Measurements from ENCODE around the gene ALKBH3.
A peak's percentile ranks its signal among the peaks of the same experiment; 100 is the strongest.

The ALKBH3 gene

DNA sequence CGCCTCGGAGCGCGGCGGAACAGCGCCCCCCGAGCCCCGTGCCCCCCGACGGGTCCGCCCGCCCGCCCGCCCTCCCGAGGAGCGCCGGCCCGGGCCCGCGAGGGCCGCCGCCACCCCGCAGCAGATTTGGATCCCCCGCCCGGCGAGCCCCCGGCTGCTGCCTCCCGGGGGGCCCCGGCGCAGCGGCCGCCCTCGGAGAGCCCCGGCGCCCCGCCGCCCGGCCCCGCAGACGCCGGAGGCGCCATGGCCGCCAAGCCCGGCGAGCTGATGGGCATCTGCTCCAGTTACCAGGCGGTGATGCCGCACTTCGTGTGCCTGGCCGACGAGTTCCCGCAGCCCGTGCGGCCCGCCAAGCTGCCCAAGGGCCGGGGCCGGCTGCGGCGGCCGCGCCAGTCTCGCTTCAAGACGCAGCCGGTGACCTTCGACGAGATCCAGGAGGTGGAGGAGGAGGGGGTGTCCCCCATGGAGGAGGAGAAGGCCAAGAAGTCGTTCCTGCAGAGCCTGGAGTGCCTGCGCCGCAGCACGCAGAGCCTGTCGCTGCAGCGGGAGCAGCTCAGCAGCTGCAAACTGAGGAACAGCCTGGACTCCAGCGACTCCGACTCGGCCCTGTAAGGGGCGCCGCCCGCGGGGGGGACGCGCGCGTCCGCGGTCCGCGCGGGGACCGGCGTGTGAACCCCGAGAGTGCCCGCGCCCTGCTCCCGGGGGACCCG lies 62.2 kb downstream of the ALKBH3 start:
- no peak for DNase-seq

DNA sequence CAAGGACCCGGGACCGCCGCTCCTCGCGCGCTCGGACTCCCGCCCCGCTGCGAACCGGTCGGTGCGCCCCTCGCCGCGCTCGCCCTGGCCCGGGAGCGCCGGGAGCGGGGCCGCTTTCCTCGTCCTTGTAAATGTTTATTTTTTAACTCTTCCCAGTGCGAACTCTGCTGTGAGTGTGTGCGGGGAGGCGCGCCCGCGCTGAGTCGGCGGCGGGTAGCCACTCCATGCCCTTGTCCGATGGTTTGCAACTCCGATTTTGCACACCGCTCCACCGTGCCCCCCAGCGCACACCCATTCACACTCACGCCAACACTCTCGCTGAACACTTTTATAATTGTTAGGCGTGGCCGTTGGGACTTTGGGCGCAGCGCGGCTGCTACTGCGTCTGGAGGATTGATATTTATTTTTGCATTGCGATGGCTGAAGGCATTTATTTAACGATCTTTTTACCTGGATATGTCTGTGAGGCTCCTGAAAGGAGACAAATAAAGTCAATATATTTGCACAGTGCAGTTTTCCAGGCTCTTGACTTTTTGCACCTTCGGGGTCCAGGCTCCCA lies 62.8 kb downstream of the ALKBH3 start:
- no peak for DNase-seq

DNA sequence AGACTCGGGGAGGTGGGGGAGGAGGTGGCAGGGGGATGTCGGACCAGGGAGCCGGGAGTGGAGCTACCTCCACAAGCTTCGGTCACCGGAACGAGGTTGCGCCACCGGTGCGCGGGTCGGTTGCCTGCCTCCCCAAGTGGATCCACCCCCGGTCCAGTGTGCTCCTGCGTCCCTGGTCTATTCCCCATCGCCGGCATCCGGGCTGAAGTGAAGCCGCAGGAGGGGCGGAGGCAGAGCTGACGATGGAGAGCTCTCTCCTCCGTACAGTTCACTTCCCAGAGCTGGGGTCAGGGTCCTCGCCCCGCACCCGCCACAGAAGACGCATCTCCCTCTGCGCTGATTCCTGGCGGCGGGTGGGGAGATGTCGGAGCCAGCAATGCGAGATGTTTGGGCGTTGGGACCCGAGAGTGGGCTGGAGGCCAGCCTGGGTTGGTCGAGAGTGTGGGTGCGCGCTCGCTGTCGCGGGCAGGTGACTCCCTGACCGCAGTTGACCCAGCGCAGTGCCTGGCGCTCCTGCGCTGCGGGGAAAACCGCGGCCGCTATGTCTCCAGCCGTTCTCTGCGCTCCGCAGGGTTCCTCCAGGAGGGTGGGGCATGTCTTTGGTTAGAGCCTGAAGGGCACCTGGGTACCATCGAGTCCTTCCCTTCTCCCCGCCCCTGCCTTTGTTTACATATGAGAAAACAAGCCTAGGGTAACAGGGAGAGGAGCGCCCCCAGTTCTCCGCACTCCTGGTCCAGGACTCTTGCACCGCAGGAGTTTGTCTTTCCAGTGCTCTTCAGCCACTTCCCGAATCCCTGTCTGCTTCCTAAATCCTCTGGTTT lies 63.5 kb downstream of the ALKBH3 start:
- no peak for DNase-seq

DNA sequence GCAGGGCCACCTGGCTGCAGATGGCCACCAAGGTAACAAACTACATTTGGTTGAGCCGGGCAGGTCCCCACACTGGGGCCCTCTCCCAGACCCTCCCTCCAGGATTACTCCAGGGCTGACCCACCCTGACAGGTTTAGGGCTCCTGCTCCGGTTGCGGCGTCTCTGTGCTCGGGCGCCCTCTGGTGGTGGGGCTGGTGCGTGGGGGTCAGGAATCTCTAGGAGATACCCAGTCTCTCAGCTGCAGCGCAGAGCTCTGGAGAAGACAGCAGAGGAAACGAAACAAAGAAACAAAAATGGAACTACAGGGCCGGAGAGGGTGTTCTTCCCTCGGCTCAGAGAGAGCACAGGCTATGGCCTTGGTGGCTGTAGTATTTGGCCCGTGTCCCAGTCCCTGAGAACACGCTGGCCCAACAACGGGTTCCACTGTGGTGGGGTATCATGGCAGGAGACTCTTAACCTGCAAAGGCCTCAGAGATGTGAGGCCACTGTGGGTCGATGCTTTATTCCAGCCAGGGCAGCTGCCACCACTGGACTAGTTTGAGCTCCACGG lies 64.2 kb downstream of the ALKBH3 start:
- peak; percentile 41 for DNase-seq

DNA sequence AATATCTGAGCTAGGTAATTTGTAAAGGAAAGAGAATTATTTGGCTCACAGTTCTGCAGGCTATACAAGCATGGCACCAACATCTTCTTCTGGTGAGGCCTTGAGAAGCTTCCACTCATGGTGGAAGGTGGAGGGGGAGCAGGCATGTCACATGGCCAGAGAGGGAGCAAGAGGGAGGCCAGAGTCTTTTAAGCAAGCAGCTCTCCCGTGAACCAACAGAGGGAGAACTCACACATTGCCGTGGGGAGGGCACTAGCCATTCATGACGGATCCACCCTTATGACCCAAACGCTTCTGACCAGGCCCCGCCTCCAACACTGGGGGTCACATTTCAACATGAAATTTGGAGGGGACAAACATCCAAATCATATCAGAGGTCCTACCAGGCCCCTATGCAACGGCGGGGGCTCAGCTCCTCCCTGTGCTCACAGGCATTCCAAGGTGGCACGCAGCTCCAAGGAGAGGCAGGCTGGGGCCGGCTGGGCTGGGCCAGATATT lies 66.4 kb downstream of the ALKBH3 start:
- no peak for DNase-seq

DNA sequence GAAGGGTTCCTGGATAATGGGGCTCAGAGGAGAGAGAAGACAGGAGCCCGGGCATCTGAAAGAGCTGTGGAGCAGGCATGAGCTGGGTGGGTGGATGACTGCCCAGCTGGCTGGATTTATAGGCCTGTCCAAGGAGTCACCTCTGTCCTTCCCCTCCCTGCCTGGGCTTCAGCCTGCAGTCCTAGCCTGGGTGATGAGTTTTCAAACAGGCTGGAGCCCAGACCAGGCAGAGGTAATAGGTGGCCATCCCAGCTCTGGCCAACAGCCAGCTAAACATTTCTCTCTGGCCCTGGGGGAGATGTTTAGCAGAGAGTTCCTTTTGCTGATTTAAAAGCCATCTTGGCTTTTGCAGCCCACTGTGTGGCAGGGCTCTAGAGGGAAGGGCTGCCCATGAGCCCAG lies 67.2 kb downstream of the ALKBH3 start:
- DNase-seq, result no peak

DNA sequence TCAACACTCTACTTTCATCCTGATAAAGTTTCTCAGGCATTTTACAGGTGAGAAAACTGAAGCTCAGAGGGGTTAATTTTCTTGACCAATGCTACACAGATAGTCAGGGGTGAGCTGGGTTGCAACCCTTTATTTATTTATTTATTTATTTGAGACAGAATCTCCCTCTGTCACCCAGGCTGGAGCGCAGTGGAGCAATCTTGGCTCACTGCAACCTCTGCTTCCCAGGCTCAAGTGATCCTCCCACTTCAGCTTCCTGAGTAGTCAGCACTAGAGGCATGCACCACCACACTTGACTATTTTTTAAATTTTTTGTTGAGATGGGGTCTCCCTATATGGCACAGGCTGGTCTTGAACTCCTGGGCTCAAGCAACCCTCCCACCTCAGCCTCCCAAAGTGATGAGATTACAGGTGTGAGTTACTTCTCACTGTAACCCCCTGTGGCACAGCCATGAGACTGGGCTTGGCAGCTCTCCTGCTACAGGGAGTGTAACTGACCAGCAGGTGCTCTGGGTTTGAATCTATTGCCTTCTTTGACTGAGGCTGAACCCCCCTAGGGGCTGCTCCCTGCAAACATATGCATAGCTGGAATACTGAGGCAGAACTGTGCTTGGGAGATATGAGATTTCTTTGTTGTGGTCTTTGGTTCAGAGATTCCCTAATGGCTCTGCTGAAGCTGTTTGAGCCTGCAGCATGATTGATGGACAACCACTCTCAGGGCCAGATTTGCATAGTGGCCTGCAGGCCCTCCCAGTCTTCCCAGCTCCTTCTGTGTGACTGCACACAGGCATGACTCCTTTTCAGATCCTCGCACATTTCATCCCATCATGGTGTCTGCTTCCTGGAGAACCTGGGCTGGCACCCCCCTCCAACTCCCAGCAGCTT lies 68.0 kb downstream of the ALKBH3 start:
- no peak for DNase-seq

DNA sequence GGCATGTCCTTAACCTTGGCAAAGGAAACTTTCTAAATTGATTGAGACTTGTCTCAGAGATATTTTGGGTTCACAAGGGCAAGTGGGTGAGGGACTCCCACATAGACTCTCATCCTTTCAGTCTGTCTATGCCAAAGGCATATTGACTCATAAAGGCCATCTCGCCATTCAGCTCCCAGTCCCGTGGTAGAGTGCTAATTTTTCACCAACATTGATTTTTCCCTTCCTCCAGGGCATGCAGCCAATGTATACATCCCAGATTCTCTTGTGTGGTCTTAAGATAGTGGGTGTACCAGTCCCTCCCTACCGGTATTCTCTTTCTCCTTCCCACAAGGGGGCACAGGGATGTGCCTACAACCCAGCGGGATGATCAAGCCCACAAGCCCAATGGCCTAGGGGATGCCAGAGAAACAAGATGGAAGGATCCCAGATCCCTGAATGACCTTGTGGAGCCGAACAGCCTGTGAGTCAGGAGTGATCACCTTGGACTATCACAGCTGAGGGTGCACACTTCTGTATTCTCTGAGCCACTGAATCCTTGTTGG lies 69.8 kb downstream of the ALKBH3 start:
- DNase-seq, result no peak

DNA sequence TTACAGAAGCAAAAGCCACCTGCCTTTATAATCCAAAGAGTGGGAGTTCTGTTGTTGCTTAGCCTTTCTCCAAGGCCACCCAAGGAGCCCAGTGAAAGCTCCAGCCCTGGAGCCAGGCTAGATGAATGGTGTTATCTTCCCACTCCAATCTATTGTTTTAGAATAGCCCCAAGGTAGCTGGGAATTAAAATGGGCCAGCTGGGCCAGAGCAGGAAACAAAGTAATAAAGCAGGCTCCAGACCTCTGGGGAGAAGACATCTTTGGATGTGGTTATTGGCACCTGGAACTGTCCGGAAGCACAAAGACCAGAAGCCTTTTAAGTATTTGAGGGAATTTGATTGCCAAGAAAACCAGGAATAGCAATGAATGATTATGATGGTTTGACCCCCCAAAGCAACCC lies 70.6 kb downstream of the ALKBH3 start:
- no peak for DNase-seq

DNA sequence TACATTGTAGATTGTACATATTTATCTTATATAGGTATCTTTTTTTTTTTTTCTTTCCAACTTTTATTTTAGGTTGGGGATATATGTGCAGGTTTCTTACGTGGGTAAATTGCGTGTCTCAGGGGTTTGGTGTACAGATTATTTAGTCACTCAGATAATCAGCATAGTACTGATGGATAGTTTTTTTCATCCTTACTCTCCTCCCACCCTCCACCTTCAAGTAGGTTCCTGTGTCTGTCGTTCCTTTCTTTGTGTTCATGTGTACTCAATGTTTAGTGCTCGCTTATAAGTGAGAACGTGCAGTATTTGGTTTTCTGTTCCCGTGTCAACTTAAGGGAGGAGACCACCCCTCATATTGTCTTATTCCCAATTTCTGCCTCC lies 71.4 kb downstream of the ALKBH3 start:
- no peak for DNase-seq

DNA sequence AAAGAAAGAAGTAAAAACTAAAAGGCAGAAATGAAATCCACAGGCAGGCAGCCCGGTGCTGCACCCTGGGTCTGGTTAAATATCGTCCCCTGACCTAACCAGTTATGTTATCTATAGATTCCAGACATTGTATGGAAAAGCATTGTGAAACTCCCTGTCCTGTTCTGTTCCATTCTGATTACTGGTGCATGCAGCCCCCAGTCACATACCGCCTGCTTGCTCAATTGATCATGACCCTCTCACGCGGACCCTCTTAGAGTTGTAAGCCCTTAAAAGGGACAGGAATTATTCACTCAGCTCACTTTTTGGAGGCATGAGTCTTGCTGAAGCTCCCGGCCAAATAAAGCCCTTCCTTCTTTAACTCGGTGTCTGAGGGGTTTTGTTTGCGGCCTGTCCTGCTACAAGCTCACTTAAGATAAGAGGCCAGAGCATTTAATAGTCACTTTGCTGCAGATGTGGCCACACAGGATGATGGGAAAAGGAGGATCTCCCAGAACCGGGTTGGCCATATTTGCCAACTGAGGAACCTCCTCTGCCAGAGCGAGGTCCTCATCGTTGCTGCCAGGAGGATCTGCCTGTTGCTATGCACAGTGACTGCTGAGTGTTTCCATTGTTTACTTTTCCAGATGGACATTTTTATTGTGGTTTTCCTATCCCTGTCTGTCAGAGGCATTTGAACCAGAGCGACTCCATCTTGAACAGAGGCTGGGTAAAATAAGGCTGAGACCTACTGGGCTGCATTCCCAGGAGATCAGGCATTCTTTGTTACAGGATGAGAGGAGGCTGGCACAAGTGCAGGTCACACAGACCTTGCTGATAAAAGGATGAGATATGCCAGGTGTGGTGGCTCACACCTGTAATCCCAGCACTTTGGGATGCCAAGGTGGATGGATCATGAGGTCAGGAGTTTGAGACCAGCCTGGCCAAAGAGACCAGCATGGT lies 72.0 kb downstream of the ALKBH3 start:
- no peak for DNase-seq

DNA sequence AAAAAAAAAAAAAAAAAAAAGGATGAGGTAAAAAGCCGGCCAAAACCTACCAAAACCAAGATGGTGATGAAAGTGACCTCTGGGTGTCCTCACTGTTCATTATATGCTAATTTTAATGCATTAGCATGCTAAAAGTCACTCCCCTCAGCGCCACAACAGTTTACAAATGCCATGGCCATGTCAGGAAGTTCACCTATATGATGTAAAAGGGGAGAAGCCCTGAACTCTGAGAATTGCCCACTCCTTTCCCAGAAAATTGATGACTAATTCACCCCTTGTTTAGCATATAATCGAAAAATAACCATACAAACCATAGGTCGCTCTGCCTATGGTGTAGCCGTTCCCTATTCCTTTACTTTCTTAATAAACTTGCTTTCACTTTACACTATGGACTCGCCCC lies 72.9 kb downstream of the ALKBH3 start:
- no peak for DNase-seq

DNA sequence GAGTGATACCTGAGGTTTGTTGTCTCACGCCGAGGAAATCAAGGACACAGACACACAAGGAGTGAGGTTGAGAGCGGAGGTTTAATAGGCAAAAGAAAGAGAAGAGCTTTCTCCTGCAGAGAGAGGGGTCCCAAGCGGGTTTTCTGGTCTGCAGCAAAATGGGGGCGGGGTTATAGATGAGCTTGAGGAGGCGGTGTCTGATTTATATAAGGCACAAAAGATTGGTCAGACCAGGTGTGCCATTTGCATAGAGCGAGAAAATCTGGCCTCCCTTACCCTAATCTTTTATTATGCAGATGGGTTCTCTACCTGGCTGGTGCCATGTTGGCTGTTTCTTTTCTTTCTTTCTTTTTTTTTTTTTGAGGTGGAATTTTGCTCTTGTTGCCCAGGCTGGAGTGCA lies 73.6 kb downstream of the ALKBH3 start:
- DNase-seq, result no peak

DNA sequence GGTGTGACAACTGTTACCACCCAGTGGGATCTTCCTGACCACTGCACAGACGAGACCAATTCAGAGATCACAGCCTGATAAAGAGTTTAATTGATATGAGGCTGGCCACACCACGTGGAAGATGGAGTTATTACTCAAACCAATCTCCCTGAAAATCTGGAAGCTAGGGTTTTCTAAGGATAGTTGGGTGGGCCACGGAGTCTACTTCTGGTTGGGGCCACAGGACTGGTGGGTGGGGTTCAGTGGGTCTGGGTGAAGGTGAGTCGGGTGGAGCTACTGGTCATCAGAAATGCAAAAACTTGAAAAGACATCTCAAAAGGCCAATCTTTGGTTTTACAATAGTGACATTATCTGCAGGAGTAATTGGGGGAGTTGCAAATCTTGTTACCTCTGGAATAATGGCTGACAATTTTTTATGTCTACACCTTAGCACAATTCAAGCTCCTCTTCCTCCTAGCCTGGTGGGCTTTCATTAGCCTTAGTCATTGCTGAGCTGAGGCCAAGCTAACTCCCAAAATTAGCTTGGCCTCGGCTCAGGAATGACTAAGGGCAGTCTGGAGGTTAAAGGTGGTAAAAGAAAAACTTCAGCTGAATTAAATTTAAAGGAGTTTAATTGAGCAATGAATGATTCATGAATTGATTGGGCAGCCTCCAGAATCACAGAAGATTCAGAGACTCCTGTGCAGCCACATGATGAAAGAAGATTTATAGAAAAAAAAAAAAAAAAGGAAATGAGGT lies 74.9 kb downstream of the ALKBH3 start:
- no peak for DNase-seq

DNA sequence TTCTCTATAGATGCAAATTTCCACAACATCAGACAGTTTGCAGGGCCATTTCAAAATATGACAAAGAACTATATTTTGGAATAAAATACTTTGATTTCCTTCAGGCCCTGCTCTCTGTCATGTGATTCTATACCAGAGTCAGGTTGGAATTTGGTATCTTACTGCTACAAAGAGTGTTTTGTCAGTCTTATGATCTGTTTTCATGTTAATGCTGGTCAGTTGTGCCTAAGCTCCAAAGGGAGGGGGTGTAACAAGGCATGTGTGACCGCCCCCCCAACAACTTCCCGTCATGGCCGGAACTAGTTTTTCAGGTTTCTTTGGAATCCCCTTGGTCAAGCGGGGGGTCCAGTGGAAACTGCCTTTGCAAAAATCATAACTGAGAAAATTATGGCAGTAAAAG lies 76.9 kb downstream of the ALKBH3 start:
- no peak for DNase-seq

DNA sequence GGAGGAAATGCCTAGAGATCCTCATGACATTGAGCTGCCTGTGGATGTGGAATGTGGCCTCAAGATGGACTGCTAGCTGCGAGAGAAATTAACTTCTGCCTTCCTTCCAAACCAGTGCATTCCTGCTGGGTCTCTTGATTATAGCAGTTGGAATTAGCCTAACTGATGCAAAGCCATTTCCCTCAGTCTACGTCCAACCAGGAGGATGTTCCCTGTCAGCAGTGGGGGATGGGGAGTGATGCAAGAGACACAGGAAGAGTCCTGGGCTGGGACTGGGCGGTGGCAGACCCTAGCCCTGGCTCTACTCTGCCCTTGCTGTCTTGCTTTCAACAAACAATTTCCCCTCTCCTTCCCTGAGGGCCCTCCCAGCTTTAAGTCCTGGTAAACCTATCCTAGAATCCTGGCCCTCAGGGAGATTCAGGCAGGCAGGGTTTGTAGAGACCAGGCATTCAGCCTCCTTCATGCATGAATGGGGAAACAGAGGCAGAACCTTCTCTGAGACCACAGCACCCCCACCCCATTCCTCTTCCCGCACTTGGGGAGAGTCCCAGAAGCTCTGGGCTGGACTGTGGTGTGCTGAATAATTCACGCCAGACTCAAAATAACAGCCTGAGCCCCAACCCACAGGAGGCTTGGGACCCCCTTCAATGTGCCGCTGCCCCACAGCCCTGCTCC lies 78.8 kb downstream of the ALKBH3 start:
- no peak for DNase-seq

DNA sequence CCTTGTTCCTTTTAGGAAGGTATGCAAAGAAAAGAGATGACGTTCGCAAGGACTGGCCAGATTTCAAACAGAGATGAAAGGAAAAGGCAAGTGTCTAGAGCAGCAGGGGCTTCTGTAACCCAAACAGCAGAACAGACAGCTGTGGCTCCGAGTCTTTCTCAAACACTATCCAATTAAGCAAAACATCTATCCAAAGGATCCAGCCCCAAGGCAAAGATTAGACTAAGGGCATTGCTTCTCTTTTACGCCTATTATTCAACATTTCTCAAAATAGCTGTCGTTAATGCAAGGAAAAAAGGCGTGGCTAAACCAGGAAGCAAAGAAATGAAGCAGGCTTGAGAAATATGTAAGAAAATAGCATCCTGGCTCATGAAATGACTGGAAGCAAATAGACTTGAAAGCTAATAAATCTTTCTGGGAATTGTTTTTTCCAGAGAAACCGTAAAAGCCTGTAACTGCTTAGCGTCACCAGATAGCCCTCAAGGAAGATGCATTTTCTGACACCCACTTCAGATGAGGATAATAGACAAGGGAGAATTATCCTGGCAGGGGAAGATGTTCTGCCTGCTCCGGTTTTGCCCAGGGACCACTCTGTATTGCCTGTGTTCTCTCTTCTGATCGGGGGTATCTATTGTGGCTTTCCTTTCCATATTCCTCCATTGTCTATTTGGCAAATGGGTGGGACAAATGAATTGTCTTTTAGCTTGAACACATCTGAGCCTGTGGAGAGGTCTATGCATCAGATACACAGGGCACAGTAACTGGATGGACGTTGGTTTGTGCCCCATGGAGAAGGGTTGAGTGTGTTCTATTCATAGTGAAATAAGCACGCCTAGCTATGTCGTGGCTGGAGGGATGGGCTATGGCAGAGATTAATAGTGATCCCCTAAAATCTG lies 82.0 kb downstream of the ALKBH3 start:
- DNase-seq, result no peak

DNA sequence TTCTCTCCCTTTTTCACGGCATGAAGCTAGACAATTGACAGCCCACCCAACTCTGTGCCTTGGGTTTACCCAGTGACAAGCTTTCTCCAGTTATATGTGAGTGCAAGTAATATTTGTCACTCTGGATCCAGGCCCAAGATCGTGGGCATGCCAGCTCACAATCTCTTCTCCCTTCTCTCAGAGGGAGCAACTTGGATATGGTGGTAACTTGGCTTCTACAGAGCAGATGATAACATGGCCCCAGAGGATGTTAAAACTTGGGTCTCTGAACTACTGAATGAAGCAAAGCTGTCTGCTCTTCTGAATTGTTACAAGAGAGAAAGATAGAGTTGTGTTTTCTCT lies 82.6 kb downstream of the ALKBH3 start:
- no peak for DNase-seq

DNA sequence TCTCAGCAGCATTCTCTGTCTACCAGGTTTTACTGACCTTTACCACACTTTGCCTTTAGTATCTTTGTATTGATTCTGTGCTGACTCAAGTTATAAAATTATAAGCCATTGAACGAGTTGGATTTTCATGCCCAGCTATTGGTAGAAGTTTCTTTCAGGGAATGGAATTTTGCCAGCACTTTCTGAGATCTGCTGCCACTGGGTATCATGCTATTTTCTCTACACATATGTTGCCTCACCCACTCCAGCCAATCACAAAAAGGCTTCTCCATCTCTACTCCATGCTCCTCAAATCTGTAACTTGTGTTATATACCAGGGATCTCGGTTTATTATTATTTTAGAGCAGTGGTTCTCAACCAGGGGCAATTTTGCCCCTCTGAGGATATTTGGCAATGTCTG lies 87.0 kb downstream of the ALKBH3 start:
- no peak for DNase-seq

All from NCI-H226 (cell line).